Thymus (tissue), 11 donors: ENCODE data around the gene MSMB. TPM values are rescaled to one million over a fixed set of nuclear protein-coding genes. Genes with fewer than 3 reads are reported as not detected.
A peak's percentile ranks its signal among the peaks of the same experiment; 100 is the strongest.
"Not testable (repeated sequence)": the region's sequence is repeated elsewhere in the genome, so short reads cannot be mapped to it uniquely, and the experiment has no call there.

Experiments used
- DNase-seq, 9 donors: peaks; one replicate each; pipeline ENCODE4 v3.0.0-alpha.2; 2013; ENCODE audit warnings: low spot score in 9 of 9, low read depth in 6 of 9, missing footprints in 1 of 9
- H3K27ac ChIP-seq, 2 donors: one replicate each; pipeline ENCODE4 v1.5.1; 2013; ENCODE audit warnings: control low read depth in 1 of 2, low read depth in 1 of 2, low read length in 1 of 2, mild to moderate bottlenecking in 1 of 2, moderate library complexity in 1 of 2
- H3K27me3 ChIP-seq, 2 donors: one replicate each; pipeline ENCODE4 v1.5.1; 2013; ENCODE audit warnings: low read length in 1 of 2; ENCODE audit not compliant: control insufficient read depth in 2 of 2, insufficient read depth in 1 of 2
- H3K36me3 ChIP-seq, 2 donors: one replicate each; pipeline ENCODE4 v1.5.1; 2013; ENCODE audit warnings: low read length in 1 of 2, mild to moderate bottlenecking in 1 of 2, moderate library complexity in 1 of 2; ENCODE audit not compliant: control insufficient read depth in 2 of 2, insufficient read depth in 2 of 2
- H3K4me1 ChIP-seq, 2 donors: one replicate each; pipeline ENCODE4 v1.5.1; 2013; ENCODE audit warnings: low read length in 2 of 2; ENCODE audit not compliant: control insufficient read depth in 2 of 2, insufficient read depth in 2 of 2
- H3K4me3 ChIP-seq, 2 donors: one replicate each; pipeline ENCODE4 v1.5.1; 2013; ENCODE audit warnings: low read length in 2 of 2, control low read depth in 1 of 2, mild to moderate bottlenecking in 1 of 2
- H3K9me3 ChIP-seq, 2 donors: one replicate each; pipeline ENCODE4 v1.5.1; 2013; ENCODE audit warnings: low read length in 1 of 2, mild to moderate bottlenecking in 1 of 2; ENCODE audit not compliant: control insufficient read depth in 2 of 2, insufficient read depth in 1 of 2
- WGBS: extraction: QIAGEN DNeasy Blood & Tissue Kit; methylation state at CpG from one replicate; pipeline ENCODE4 v1.1.7; 2013; 5-methylcytosine and 5-hydroxymethylcytosine counted together
- polyA plus RNA-seq: library from polyadenylated mRNA; stranded (reverse); fragments of 200-250 nt; gene quantifications from one replicate; pipeline ENCODE4 v1.2.3, GENCODE V29; 2013
- total RNA-seq: library from RNA; stranded (reverse); fragments of 120-200 nt; gene quantifications from one replicate; pipeline ENCODE4 v1.2.4, GENCODE V29; 2013
- donor health status: healthy.

The MSMB gene
- total and polyA plus RNA-seq, 2 donors = 1.1 to 8.6 TPM

DNA sequence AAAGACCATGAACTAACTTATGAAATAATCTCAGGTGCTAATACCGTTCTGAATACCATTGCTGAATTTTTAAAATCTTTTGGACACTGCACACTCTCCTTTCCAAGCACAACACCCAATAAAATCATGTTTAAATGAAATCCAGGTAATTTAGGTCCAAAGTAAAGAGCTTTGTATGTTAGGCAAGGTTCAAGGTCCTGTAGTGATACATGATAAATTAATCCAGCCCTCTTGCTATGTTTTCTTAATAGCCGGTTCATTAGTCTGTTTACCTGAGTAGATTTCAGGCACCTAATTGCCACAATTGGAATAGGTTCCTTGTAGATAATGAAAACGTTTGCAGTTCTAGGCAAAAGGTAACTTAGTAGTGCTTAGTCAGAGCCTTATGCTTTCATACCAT, 60.5 kb downstream of the MSMB start:
- H3K4me1 ChIP-seq, H3K36me3 ChIP-seq, DNase-seq, H3K9me3 ChIP-seq, H3K4me3 ChIP-seq, H3K27me3 ChIP-seq, H3K27ac ChIP-seq: not testable (repeated sequence)
- 96% methylated on average over 3 of the region's 3 CpGs for WGBS

DNA sequence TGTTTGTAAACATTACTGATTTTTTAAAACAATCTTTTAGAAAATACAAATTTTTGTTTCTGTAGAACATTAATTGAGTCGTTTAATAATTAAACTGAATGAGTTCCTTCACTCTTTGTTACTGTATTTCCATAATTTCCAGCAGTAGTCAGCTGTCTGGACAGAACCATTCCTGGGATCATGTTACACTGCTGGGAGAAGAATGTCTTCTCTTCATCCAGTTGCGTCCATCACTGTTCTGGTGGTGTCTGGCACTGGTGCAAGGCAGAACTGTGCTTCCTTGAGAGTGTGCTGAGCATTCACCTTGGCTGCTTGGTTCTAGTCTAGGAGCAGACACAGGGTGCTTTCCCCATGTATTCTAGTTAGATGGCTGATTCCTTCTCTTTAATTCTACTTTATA, 61.6 kb downstream of the MSMB start:
- 95% methylated on average over 2 of the region's 2 CpGs for WGBS
- H3K9me3 ChIP-seq, H3K4me3 ChIP-seq, H3K4me1 ChIP-seq, H3K27me3 ChIP-seq, DNase-seq, H3K36me3 ChIP-seq, H3K27ac ChIP-seq: not testable (repeated sequence)

DNA sequence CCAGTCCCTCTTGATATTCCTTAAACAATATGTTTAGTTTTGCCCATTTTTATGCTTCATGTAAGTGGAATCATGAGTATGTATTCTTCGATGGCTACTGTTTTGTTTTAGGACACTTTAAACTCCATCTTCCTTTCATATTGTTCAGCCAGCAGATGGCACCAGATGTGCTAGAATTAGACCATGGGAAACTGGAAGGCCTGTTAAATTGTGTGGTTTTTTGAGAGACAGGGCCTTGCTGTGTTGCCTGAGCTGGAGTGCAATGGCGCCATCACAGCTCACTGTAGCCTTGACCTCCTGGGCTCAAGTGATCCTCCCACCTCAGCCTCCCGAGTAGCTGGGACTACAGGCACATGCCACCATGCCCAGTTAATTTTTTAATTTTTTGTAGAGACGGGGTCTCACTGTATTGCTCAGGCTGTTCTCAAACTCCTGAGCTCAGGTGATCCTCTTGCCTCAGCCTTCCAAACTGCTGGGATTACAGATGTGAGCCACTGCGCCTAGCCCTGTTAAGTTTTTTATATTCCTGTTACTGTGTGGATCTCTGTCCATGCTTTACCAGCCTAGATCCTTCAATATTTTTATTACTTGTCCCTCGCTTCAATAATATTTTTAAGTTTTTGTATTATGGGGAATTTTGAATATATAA, 62.4 kb downstream of the MSMB start:
- 88% methylated on average over 5 of the region's 6 CpGs for WGBS
- not testable (repeated sequence) for H3K27me3 ChIP-seq, H3K4me3 ChIP-seq, H3K9me3 ChIP-seq, H3K4me1 ChIP-seq, H3K27ac ChIP-seq, H3K36me3 ChIP-seq
- DNase-seq = peak in 7 of 9 donors; percentile 25 to 69 (median 34)

Other genes with a start within 250 kb of the MSMB start
- 8.8 TPM for gene AGAP4, start 198.8 kb downstream of the MSMB start, total RNA-seq
- 33.7 TPM for gene AGAP4, start 198.8 kb downstream of the MSMB start, polyA plus RNA-seq
- 66.4 TPM for gene TIMM23, start 73.8 kb downstream of the MSMB start, total RNA-seq
- gene TIMM23, start 73.8 kb downstream of the MSMB start, polyA plus RNA-seq = 64.1 TPM
- gene NCOA4, start 15.6 kb downstream of the MSMB start, total RNA-seq = 231 TPM
- gene NCOA4, start 15.6 kb downstream of the MSMB start, polyA plus RNA-seq = 75.2 TPM
- gene ANTXRL, start 240.7 kb upstream of the MSMB start, total RNA-seq = 0.57 TPM
- gene ANTXRL, start 240.7 kb upstream of the MSMB start, polyA plus RNA-seq = 0.39 TPM